ENCODE measurements around the gene TSHZ2. TPM values are rescaled to one million over a fixed set of nuclear protein-coding genes. Genes with fewer than 3 reads are reported as not detected.

TSHZ2 gene
- total RNA-seq, 1 donor from 2014 or later, result 1.2 TPM

GRCh38 chr20:53294804-53295203, 322.6 kb downstream of the TSHZ2 start:
- Mint-ChIP-seq H3K4me1 (ENCODE audit: low read depth, unreplicated experiment) (peaks cover 5% of the 10 kb centered on the region), H3K9me3 (ENCODE audit: unreplicated experiment) (peaks cover 2% of the 10 kb centered on the region), H3K4me3 (ENCODE audit: unreplicated experiment) (no peak overlapping the region), H3K27me3 (ENCODE audit: low read depth, unreplicated experiment) (no peaks in the 10 kb centered on the region), H3K27ac (ENCODE audit: unreplicated experiment) (no peak overlapping the region), H3K36me3 (ENCODE audit: low read depth, unreplicated experiment) (no peaks in the 10 kb centered on the region)
- H3K4me2 ChIP-seq (ENCODE audit: low read length), result no peak overlapping the region
- peak; percentile 8 for DNase-seq (ENCODE audit: low read depth)
- TF ChIP-seq CTCF (IDR thresholded peaks at IDR 0.05; ENCODE audit: insufficient read depth, low read depth, low read length), result no peak
- TF ChIP-seq EZH2 (IDR thresholded peaks at IDR 0.05; ENCODE audit: insufficient read depth, low read length), result no peak
- H2AFZ ChIP-seq (ENCODE audit: low read depth, low read length), result no peak overlapping the region
- H3K79me2 ChIP-seq (ENCODE audit: insufficient read depth, low read length), result no peaks in the 10 kb centered on the region
- H3K4me1 ChIP-seq (ENCODE audit: insufficient read depth, low read length), result no peaks in the 10 kb centered on the region
- H3K9me3 ChIP-seq (ENCODE audit: insufficient read depth, low read depth, low read length), result no peaks in the 10 kb centered on the region
- H3K27me3 ChIP-seq (ENCODE audit: insufficient read depth, low read length), result no peaks in the 10 kb centered on the region
- no peak overlapping the region for H3K4me3 ChIP-seq (ENCODE audit: insufficient read depth, low read depth, low read length)
- no peaks in the 10 kb centered on the region for H4K20me1 ChIP-seq (ENCODE audit: insufficient read depth, low read length)
- no peak overlapping the region for H3K27ac ChIP-seq (ENCODE audit: low read depth, low read length)
- H3K36me3 ChIP-seq (ENCODE audit: insufficient read depth, low read length), result no peaks in the 10 kb centered on the region
- H3K9ac ChIP-seq (ENCODE audit: low read length), result no peak overlapping the region
- FAIRE-seq, result no peak

- TF ChIP-seq CTCF (IDR thresholded peaks at IDR 0.05; ENCODE audit: insufficient read depth, low read depth, low read length), result no peak
- TF ChIP-seq EZH2 (IDR thresholded peaks at IDR 0.05; ENCODE audit: insufficient read depth, low read length), result no peak
- FAIRE-seq (no peak), DNase-seq (ENCODE audit: low read depth) (peak; percentile 21)
- Histone ChIP-seq H3K4me1 (ENCODE audit: insufficient read depth, low read length) (no peaks in the 10 kb centered on the region), H3K4me2 (ENCODE audit: low read length) (no peak overlapping the region), H3K9ac (ENCODE audit: low read length) (no peak overlapping the region), H4K20me1 (ENCODE audit: insufficient read depth, low read length) (no peaks in the 10 kb centered on the region), H3K4me3 (ENCODE audit: insufficient read depth, low read depth, low read length) (no peak overlapping the region), H3K27ac (ENCODE audit: low read depth, low read length) (no peak overlapping the region), H3K36me3 (ENCODE audit: insufficient read depth, low read length) (no peaks in the 10 kb centered on the region), H3K27me3 (ENCODE audit: insufficient read depth, low read length) (no peaks in the 10 kb centered on the region), H3K9me3 (ENCODE audit: insufficient read depth, low read depth, low read length) (no peaks in the 10 kb centered on the region), H3K79me2 (ENCODE audit: insufficient read depth, low read length) (no peaks in the 10 kb centered on the region), H2AFZ (ENCODE audit: low read depth, low read length) (no peak overlapping the region)
- no peaks in the 10 kb centered on the region for H3K27me3 Mint-ChIP-seq (ENCODE audit: low read depth, unreplicated experiment)
- peaks cover 2% of the 10 kb centered on the region for H3K9me3 Mint-ChIP-seq (ENCODE audit: unreplicated experiment)
- H3K4me3 Mint-ChIP-seq (ENCODE audit: unreplicated experiment), result no peak overlapping the region
- H3K27ac Mint-ChIP-seq (ENCODE audit: unreplicated experiment), result no peak overlapping the region
- peaks cover 5% of the 10 kb centered on the region for H3K4me1 Mint-ChIP-seq (ENCODE audit: low read depth, unreplicated experiment)
- no peaks in the 10 kb centered on the region for H3K36me3 Mint-ChIP-seq (ENCODE audit: low read depth, unreplicated experiment)
These were observed 323.9 kb downstream of the TSHZ2 start for GRCh38 chr20:53296025-53296424.

- Histone ChIP-seq H3K27ac (ENCODE audit: low read depth, low read length) (no peak overlapping the region), H3K36me3 (ENCODE audit: insufficient read depth, low read length) (no peaks in the 10 kb centered on the region), H3K27me3 (ENCODE audit: insufficient read depth, low read length) (no peaks in the 10 kb centered on the region), H3K4me3 (ENCODE audit: insufficient read depth, low read depth, low read length) (no peak overlapping the region), H3K4me2 (ENCODE audit: low read length) (no peak overlapping the region), H3K9me3 (ENCODE audit: insufficient read depth, low read depth, low read length) (no peaks in the 10 kb centered on the region), H3K4me1 (ENCODE audit: insufficient read depth, low read length) (no peaks in the 10 kb centered on the region), H4K20me1 (ENCODE audit: insufficient read depth, low read length) (no peaks in the 10 kb centered on the region), H3K9ac (ENCODE audit: low read length) (no peak overlapping the region), H2AFZ (ENCODE audit: low read depth, low read length) (no peak overlapping the region), H3K79me2 (ENCODE audit: insufficient read depth, low read length) (no peaks in the 10 kb centered on the region)
- no peak for FAIRE-seq
- TF ChIP-seq CTCF (IDR thresholded peaks at IDR 0.05; ENCODE audit: insufficient read depth, low read depth, low read length) (no peak), EZH2 (IDR thresholded peaks at IDR 0.05; ENCODE audit: insufficient read depth, low read length) (no peak)
- no peaks in the 10 kb centered on the region for H3K27me3 Mint-ChIP-seq (ENCODE audit: low read depth, unreplicated experiment)
- H3K4me1 Mint-ChIP-seq (ENCODE audit: low read depth, unreplicated experiment), result peaks cover 5% of the 10 kb centered on the region
- H3K27ac Mint-ChIP-seq (ENCODE audit: unreplicated experiment), result no peak overlapping the region
- peaks cover 2% of the 10 kb centered on the region for H3K9me3 Mint-ChIP-seq (ENCODE audit: unreplicated experiment)
- no peak overlapping the region for H3K4me3 Mint-ChIP-seq (ENCODE audit: unreplicated experiment)
- no peak for DNase-seq (ENCODE audit: low read depth)
- no peaks in the 10 kb centered on the region for H3K36me3 Mint-ChIP-seq (ENCODE audit: low read depth, unreplicated experiment)
These were observed 324.4 kb downstream of the TSHZ2 start for GRCh38 chr20:53296451-53297153.

Data from astrocyte (in vitro differentiated cells and primary cell).